Endothelial cell of umbilical vein (primary cell): ENCODE measurements around the gene SETBP1. TPM values are rescaled to one million over a fixed set of nuclear protein-coding genes. Genes with fewer than 3 reads are reported as not detected.

Source experiments
- BruUV-seq: library from RNA; stranded (reverse); fragments of 400-500 nt; replicated peaks from 2 replicates; lab custom pipeline; 2021; lab: Mats Ljungman, UMichigan
- CTCF ChIA-PET: fragments of 300-600, 350-600 bp; sonication (Branson Sonifier 250); formaldehyde crosslinking; loops from one replicate; lab custom pipeline; 2021; ENCODE audit warnings: antibody characterized with exemption, inconsistent platforms; lab: Charles Lee
- POLR2A ChIA-PET: fragments of 300-600, 350-600 bp; sonication (Branson Sonifier 250); formaldehyde crosslinking; loops from one replicate; lab custom pipeline; 2021; ENCODE audit warnings: antibody characterized with exemption, inconsistent platforms; lab: Charles Lee
- DNase-seq: peaks from one replicate; pipeline ENCODE4 v3.0.0-alpha.2; 2011; ENCODE audit warnings: low read depth, low spot score
- FAIRE-seq: peaks from 2 replicates; lab custom pipeline; 2011; peaks lifted over from hg19 to GRCh38; lab: Jason Lieb, UNC
- H2AFZ ChIP-seq: 2 replicates; pipeline ENCODE4 v1.6.0; 2012; ENCODE audit warnings: low read depth, low read length, control low read depth, inconsistent platforms
- H3K27ac ChIP-seq: 2 replicates; pipeline ENCODE4 v1.5.1; 2011; ENCODE audit warnings: low read depth, mild to moderate bottlenecking, control low read depth, low read length, moderate library complexity; ENCODE audit not compliant: insufficient read depth
- H3K27me3 ChIP-seq, 2 experiments: 2 replicates each; pipeline versions ENCODE4 v1.6.0 to v1.6.1; 2011; ENCODE audit warnings: low read length in 2 of 2, mixed read lengths in 1 of 2; ENCODE audit not compliant: control insufficient read depth in 2 of 2, insufficient read depth in 2 of 2
- H3K36me3 ChIP-seq, 2 experiments: 2 replicates in 1 of 2; 3 replicates in 1 of 2; pipeline ENCODE4 v1.5.1; 2011; ENCODE audit warnings: low read length in 2 of 2, mild to moderate bottlenecking in 1 of 2, moderate library complexity in 1 of 2; ENCODE audit not compliant: control insufficient read depth in 2 of 2, insufficient read depth in 2 of 2; ENCODE audit errors: extremely low read depth in 1 of 2
- H3K4me1 ChIP-seq: 3 replicates; pipeline ENCODE4 v1.5.1; 2011; ENCODE audit warnings: mild to moderate bottlenecking, low read length; ENCODE audit not compliant: control insufficient read depth, insufficient read depth; ENCODE audit errors: extremely low read depth
- H3K4me2 ChIP-seq: 2 replicates; pipeline ENCODE4 v1.6.1; 2011; ENCODE audit warnings: low read length, control low read depth, mixed read lengths; ENCODE audit not compliant: insufficient read depth
- H3K4me3 ChIP-seq, 3 experiments: fragments of 200-600 bp in 1 of 3; sonication (generic), shearing (Covaris generic) in 1 of 3; replicated peaks in 1 of 3; 2 replicates each; pipeline ENCODE4 v1.5.1; 2011 to 2016; ENCODE audit warnings: control low read depth in 3 of 3, low read length in 3 of 3, mild to moderate bottlenecking in 2 of 3, inconsistent platforms in 1 of 3, low read depth in 1 of 3, moderate library complexity in 1 of 3; ENCODE audit not compliant: insufficient read depth in 1 of 3
- H3K79me2 ChIP-seq: 2 replicates; pipeline ENCODE4 v1.6.0; 2012; ENCODE audit warnings: low read length, inconsistent platforms; ENCODE audit not compliant: control insufficient read depth, insufficient read depth
- H3K9ac ChIP-seq: replicated peaks from 2 replicates; pipeline ENCODE3; 2011; ENCODE audit warnings: low read length, control low read depth; ENCODE audit not compliant: insufficient read depth; ENCODE audit errors: extremely low read depth
- H3K9me1 ChIP-seq: replicated peaks from 3 replicates; pipeline ENCODE4 v1.6.0; 2011; ENCODE audit warnings: mild to moderate bottlenecking, low read length; ENCODE audit not compliant: control insufficient read depth, insufficient read depth; ENCODE audit errors: extremely low read depth
- H3K9me3 ChIP-seq: replicated peaks from 2 replicates; pipeline ENCODE4 v1.5.1; 2012; ENCODE audit warnings: low read length, inconsistent platforms; ENCODE audit not compliant: control insufficient read depth, insufficient read depth
- H4K20me1 ChIP-seq: replicated peaks from 2 replicates; pipeline ENCODE3; 2011; ENCODE audit warnings: mild to moderate bottlenecking, low read length; ENCODE audit not compliant: control insufficient read depth, insufficient read depth; ENCODE audit errors: extremely low read depth
- EZH2 ChIP-seq: IDR thresholded peaks from 2 replicates; pipeline ENCODE4 v1.6.1; 2012; ENCODE audit warnings: borderline replicate concordance, low read depth, mild to moderate bottlenecking, moderate library complexity, low read length, inconsistent platforms; ENCODE audit not compliant: severe bottlenecking
- FOS ChIP-seq: IDR thresholded peaks from 2 replicates; pipeline ENCODE4 v1.6.1; 2011; ENCODE audit warnings: mild to moderate bottlenecking, low read length, moderate library complexity, borderline replicate concordance; ENCODE audit not compliant: insufficient read depth
- GATA2 ChIP-seq: IDR thresholded peaks from 2 replicates; pipeline ENCODE4 v1.7.0; 2011; ENCODE audit warnings: low read depth, mild to moderate bottlenecking, moderate library complexity, mixed read lengths, low read length; ENCODE audit not compliant: insufficient read length, insufficient read depth
- JUN ChIP-seq: IDR thresholded peaks from 2 replicates; pipeline ENCODE4 v1.6.1; 2011; ENCODE audit warnings: borderline replicate concordance, low read depth; ENCODE audit not compliant: insufficient read length, insufficient read depth
- MYC ChIP-seq: IDR thresholded peaks from one replicate; pipeline ENCODE4 v1.6.1; 2011; ENCODE audit warnings: mild to moderate bottlenecking, low read depth, low read length
- POLR2A ChIP-seq: IDR thresholded peaks from 2 replicates; pipeline ENCODE4 v1.6.1; 2012; ENCODE audit warnings: low read depth, mild to moderate bottlenecking, control low read depth, low read length
- POLR2AphosphoS5 ChIP-seq: IDR thresholded peaks from 2 replicates; pipeline ENCODE4 v1.6.1; 2012; ENCODE audit warnings: low read depth, mild to moderate bottlenecking, control low read depth, low read length, moderate library complexity; ENCODE audit not compliant: insufficient read depth
- dilution Hi-C: fragments of 300-500 bp; cut with MboI; formaldehyde crosslinking; loops from one replicate; pipeline ENCODE4 v1.15.0; 2019; ENCODE audit warnings: low sequenced_read_pairs; ENCODE audit not compliant: extremely low pct_ligation_motif_present
- intact Hi-C: fragments of 100-400 bp; cut with micrococcal nuclease; formaldehyde crosslinking; loops from one replicate; pipeline ENCODE4 v1.10.0; 2022
- polyA plus RNA-seq, 4 experiments: library from polyadenylated mRNA; depleted of rRNA in 3 of 4; stranded (reverse) in 3 of 4; unstranded in 1 of 4; fragments of >200 nt; gene quantifications; 2 replicates each; pipeline versions ENCODE4 v1.2.1 to v1.2.3, GENCODE V29; 2011 to 2012; ENCODE audit warnings: missing spikeins in 1 of 4
- total RNA-seq: library from RNA; stranded (reverse); gene quantifications from 2 replicates; pipeline ENCODE4 v1.2.3, GENCODE V29; 2021
- TF ChIP-seq, protein P1 (sequence below): IDR thresholded peaks from 2 replicates; pipeline ENCODE4 v1.6.1; 2011; ENCODE audit not compliant: insufficient read depth, insufficient read length
- TF ChIP-seq, protein P2 (sequence below), 2 donors: IDR thresholded peaks; 1 replicate in 1 of 2; 2 replicates in 1 of 2; pipeline ENCODE4 v1.5.1; 2011; ENCODE audit warnings: low read length in 2 of 2, mild to moderate bottlenecking in 2 of 2, moderate library complexity in 2 of 2, control low read depth in 1 of 2, inconsistent platforms in 1 of 2, low read depth in 1 of 2; ENCODE audit not compliant: insufficient read depth in 1 of 2; ENCODE audit errors: extremely low read depth in 1 of 2

SETBP1 gene
- total and polyA plus RNA-seq, 2 donors (not counting 3 experiments of a cell fraction or from before 2014, with no cell fraction given) = 0.76 to 3.1 TPM

DNA sequence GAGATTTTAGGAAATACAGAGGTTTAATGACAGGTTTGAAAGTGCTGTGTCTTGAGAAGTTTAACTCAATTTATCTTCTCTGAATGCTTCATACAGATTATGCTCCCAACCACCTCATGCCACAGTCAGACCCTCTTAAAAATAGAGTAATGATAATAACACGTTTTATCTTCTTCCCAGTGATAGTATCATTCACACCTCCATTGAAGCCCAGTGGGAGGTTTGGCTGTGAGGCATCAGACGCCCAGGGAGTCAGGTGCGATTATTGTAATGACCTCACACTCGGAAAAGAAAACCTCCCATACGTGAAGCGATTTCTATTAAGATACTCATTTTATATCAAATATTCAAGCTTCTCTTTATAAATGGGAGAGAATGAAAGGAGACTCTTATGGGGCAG, 366.3 kb downstream of the SETBP1 start:
- Histone ChIP-seq H3K27me3 (no peaks in the 10 kb centered on the region), H3K9me1 (no peaks in the 10 kb centered on the region), H3K36me3 (no peaks in the 10 kb centered on the region), H2AFZ (no peak overlapping the region), H3K4me2 (no peak overlapping the region), H4K20me1 (no peaks in the 10 kb centered on the region), H3K9me3 (no peaks in the 10 kb centered on the region), H3K4me1 (no peaks in the 10 kb centered on the region), H3K9ac (no peak overlapping the region), H3K79me2 (no peaks in the 10 kb centered on the region), H3K4me3 (no peak overlapping the region), H3K27ac (no peak overlapping the region)
- BruUV-seq = no TSS peak
- TF ChIP-seq EZH2 = no peak
- no peak for TF ChIP-seq FOS
- no peak for TF ChIP-seq GATA2
- TF ChIP-seq POLR2A = no peak
- TF ChIP-seq JUN = no peak
- no peak for TF ChIP-seq MYC
- TF ChIP-seq, protein P1, sequence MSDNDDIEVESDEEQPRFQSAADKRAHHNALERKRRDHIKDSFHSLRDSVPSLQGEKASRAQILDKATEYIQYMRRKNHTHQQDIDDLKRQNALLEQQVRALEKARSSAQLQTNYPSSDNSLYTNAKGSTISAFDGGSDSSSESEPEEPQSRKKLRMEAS = no peak
- TF ChIP-seq POLR2AphosphoS5 = no peak
- TF ChIP-seq, protein P2, sequence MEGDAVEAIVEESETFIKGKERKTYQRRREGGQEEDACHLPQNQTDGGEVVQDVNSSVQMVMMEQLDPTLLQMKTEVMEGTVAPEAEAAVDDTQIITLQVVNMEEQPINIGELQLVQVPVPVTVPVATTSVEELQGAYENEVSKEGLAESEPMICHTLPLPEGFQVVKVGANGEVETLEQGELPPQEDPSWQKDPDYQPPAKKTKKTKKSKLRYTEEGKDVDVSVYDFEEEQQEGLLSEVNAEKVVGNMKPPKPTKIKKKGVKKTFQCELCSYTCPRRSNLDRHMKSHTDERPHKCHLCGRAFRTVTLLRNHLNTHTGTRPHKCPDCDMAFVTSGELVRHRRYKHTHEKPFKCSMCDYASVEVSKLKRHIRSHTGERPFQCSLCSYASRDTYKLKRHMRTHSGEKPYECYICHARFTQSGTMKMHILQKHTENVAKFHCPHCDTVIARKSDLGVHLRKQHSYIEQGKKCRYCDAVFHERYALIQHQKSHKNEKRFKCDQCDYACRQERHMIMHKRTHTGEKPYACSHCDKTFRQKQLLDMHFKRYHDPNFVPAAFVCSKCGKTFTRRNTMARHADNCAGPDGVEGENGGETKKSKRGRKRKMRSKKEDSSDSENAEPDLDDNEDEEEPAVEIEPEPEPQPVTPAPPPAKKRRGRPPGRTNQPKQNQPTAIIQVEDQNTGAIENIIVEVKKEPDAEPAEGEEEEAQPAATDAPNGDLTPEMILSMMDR (IDR thresholded peaks at IDR 0.05; ENCODE audit: extremely low read depth in 1 of 2, insufficient read depth in 1 of 2, low read depth in 1 of 2, low read length in 2 of 2) = no peak
- DNase-seq (no peak), FAIRE-seq (no peak)
- ChIA-PET CTCF (no interaction called here), POLR2A (no interaction called here)
- intact Hi-C loops (no loop called here), dilution Hi-C loops (no loop called here)
